Measurements from ENCODE around the gene GPHN. TPM values are rescaled to one million over a fixed set of nuclear protein-coding genes. Genes with fewer than 3 reads are reported as not detected.

The GPHN gene
- total RNA-seq, 1 experiment from 2014 or later = 18.1 TPM

GRCh38 chr14:66758031-66758613, 250.2 kb downstream of the GPHN start:
- Mint-ChIP-seq H3K4me1 (peaks cover 7% of the 10 kb centered on the region; the same call in 1 of the 2 replicates), H3K4me3 (no peak overlapping the region), H3K36me3 (no peaks in the 10 kb centered on the region), H3K27me3 (ENCODE audit: low read depth) (no peaks in the 10 kb centered on the region), H3K27ac (no peak overlapping the region), H3K9me3 (peaks cover 3% of the 10 kb centered on the region)
- TF ChIP-seq ZSCAN18 (CRISPR knock-in tag; IDR thresholded peaks at IDR 0.05) (no peak), ZNF416 (CRISPR knock-in tag; IDR thresholded peaks at IDR 0.05) (no peak), MLX (CRISPR knock-in tag; IDR thresholded peaks at IDR 0.05) (no peak), ATF6 (CRISPR knock-in tag; IDR thresholded peaks at IDR 0.05) (no peak), ZNF425 (CRISPR knock-in tag; conservative IDR thresholded peaks at IDR 0.05) (no peak), ZNF138 (CRISPR knock-in tag; conservative IDR thresholded peaks at IDR 0.05) (no peak), CREM (CRISPR knock-in tag; IDR thresholded peaks at IDR 0.05) (no peak), ZNF512 (CRISPR knock-in tag; IDR thresholded peaks at IDR 0.05; ENCODE audit: borderline replicate concordance) (no peak)
- ATAC-seq (peak; percentile 95), DNase-seq (ENCODE audit: low spot score) (no peak)
- ChIA-PET CTCF (interaction anchor here (0.7 to 1.4 kb wide), 7 partner anchors 9 to 399 kb away, joined by 3 to 9 read pairs (median 3); no protein-coding TSS in a partner anchor), POLR2A (interaction anchor here (0.5 kb wide), 1 partner anchor 83 kb away, joined by 4 read pairs; no protein-coding TSS in a partner anchor)

- DNase-seq (ENCODE audit: low spot score) = no peak
- Mint-ChIP-seq H3K4me3 (no peak overlapping the region), H3K36me3 (no peaks in the 10 kb centered on the region), H3K27ac (no peak overlapping the region), H3K9me3 (peaks cover 4% of the 10 kb centered on the region), H3K27me3 (ENCODE audit: low read depth) (no peaks in the 10 kb centered on the region), H3K4me1 (no peaks in the 10 kb centered on the region)
- ChIA-PET CTCF (no interaction called here), POLR2A (no interaction called here)
- no peak for ATAC-seq
- TF ChIP-seq ELF4 (CRISPR knock-in tag; IDR thresholded peaks at IDR 0.05; ENCODE audit: low read depth) = no peak
- TF ChIP-seq AFF4 (CRISPR knock-in tag; IDR thresholded peaks at IDR 0.05; ENCODE audit: borderline replicate concordance) = no peak
- TF ChIP-seq SMAD4 (CRISPR knock-in tag; IDR thresholded peaks at IDR 0.05) = no peak
- no peak for TF ChIP-seq NR2C2 (CRISPR knock-in tag; IDR thresholded peaks at IDR 0.05)
- no peak for TF ChIP-seq ZBTB21 (CRISPR knock-in tag; IDR thresholded peaks at IDR 0.05; ENCODE audit: borderline replicate concordance)
- no peak for TF ChIP-seq HMGA2 (CRISPR knock-in tag; IDR thresholded peaks at IDR 0.05)
- TF ChIP-seq ESRRA (CRISPR knock-in tag; IDR thresholded peaks at IDR 0.05; ENCODE audit: borderline replicate concordance) = no peak
- TF ChIP-seq E2F1 (CRISPR knock-in tag; IDR thresholded peaks at IDR 0.05) = no peak
- TF ChIP-seq FOXP4 (CRISPR knock-in tag; IDR thresholded peaks at IDR 0.05) = no peak
Observed at GRCh38 chr14:66772146-66772545, 264.2 kb downstream of the GPHN start.
